GM21528 (cell line): ENCODE measurements around the gene NOX4.
"Not testable (repeated sequence)": the region's sequence is repeated elsewhere in the genome, so short reads cannot be mapped to it uniquely, and the experiment has no call there.

Source experiments
- ATAC-seq: cut with Tn5 transposase; IDR thresholded peaks from one replicate; pipeline ENCODE4 v1.9.1; 2021; ENCODE audit warnings: mild to moderate bottlenecking, moderate library complexity; ENCODE audit not compliant: unreplicated experiment, low FRiP score

Gene NOX4

GRCh38 chr11:89321401-89321800, 169.8 kb downstream of the NOX4 start:
- ATAC-seq, result no peak

- not testable (repeated sequence) for ATAC-seq
Measured at GRCh38 chr11:89310607-89311006, 180.6 kb downstream of the NOX4 start.

- not testable (repeated sequence) for ATAC-seq
Measured at GRCh38 chr11:89309321-89309985, 181.7 kb downstream of the NOX4 start.

GRCh38 chr11:89308272-89308671, 182.9 kb downstream of the NOX4 start:
- ATAC-seq, result not testable (repeated sequence)

- ATAC-seq, result not testable (repeated sequence)
Measured at GRCh38 chr11:89303029-89303428, 188.1 kb downstream of the NOX4 start.

- ATAC-seq, result not testable (repeated sequence)
Measured at GRCh38 chr11:89295023-89295422, 196.2 kb downstream of the NOX4 start.

GRCh38 chr11:89293965-89294679, 197.1 kb downstream of the NOX4 start:
- no peak for ATAC-seq

GRCh38 chr11:89288004-89288403, 203.2 kb downstream of the NOX4 start:
- ATAC-seq, result not testable (repeated sequence)

- ATAC-seq, result not testable (repeated sequence)
Measured at GRCh38 chr11:89286601-89287000, 204.6 kb downstream of the NOX4 start.

- ATAC-seq, result not testable (repeated sequence)
Measured at GRCh38 chr11:89281032-89281677, 210.0 kb downstream of the NOX4 start.

GRCh38 chr11:89279176-89279575, 212.0 kb downstream of the NOX4 start:
- ATAC-seq, result no peak

GRCh38 chr11:89275966-89276365, 215.2 kb downstream of the NOX4 start:
- ATAC-seq, result no peak
